NOMO-1 treated with dmso at 0.1 percent for 144 hours (cell line): ENCODE measurements around the gene EPN1.

Source experiments
- DNase-seq: peaks from one replicate; lab custom pipeline; 2025; ENCODE audit not compliant: unreplicated experiment; lab: John Stamatoyannopoulos, UW

The EPN1 gene

DNA sequence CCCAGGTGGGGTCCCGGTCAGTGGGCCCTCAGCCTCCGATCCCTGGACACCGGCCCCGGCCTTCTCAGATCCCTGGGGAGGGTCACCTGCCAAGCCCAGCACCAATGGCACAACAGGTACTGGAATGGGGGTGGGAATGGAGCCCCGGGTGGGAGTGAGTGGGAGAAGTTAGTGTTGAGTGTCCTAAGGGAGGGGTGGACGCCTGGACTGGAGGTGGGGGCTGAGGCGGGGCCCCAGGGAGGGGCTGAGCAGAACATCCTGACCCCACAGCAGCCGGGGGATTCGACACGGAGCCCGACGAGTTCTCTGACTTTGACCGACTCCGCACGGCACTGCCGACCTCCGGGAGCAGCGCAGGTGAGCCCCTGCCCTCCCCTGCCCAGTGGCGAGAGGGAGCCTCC lies 17.7 kb downstream of the EPN1 start:
- no peak for DNase-seq

DNA sequence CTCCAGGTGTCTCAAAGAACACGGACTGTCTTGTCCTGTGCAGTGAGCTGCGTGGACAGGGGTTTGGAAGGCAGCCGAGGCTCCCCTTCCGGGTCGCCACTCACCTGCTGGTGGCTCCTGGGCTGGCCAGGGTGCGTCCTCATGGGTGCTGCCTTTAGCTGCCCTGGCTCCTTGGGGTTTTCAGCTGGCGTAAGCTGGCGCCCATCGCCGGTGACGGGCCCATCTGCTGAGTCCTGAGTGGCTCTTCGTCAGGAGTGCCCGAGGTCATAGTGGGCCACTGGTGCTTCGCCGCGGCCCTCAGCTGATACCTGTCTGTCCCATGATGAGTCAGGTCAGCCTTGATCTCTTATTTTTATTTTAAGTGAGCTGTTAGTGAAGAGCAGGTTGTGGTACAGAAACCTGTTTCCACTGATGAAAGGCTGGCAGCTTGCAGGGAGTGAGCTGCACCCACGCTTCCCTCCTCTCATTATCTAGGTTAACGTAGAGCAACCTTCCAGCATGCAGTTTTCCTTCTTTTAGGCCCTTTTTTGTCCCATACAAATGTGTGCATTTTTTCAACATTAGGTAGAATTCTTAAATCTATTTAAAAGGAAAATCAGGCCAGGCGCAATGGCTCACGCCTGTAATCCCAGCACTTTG lies 18.4 kb downstream of the EPN1 start:
- DNase-seq = no peak

GRCh38 chr19:55694241-55694655 lies 19.2 kb downstream of the EPN1 start:
- DNase-seq = no peak

DNA sequence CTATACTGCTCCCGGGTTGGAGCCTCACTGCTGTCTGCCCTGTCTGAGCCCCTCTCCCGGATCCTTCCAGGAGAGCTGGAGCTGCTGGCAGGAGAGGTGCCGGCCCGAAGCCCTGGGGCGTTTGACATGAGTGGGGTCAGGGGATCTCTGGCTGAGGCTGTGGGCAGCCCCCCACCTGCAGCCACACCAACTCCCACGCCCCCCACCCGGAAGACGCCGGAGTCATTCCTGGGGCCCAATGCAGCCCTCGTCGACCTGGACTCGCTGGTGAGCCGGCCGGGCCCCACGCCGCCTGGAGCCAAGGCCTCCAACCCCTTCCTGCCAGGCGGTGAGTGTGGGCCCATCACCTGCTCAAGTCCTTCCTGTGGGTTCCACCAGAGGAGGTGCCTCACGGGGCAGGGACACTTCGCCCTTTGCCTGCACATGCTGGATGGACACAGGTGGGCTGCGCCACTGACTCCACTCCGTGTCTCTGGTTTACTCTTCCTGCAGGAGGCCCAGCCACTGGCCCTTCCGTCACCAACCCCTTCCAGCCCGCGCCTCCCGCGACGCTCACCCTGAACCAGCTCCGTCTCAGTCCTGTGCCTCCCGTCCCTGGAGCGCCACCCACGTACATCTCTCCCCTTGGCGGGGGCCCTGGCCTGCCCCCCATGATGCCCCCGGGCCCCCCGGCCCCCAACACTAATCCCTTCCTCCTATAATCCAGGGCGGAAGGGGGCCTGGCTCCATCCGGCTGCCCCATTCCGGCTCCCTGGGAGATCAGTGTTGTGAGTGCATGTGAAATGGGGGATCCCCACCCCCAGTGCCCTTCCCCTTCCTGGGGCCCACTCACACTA lies 19.8 kb downstream of the EPN1 start:
- DNase-seq = no peak

GRCh38 chr19:55695511-55696290 lies 20.7 kb downstream of the EPN1 start:
- DNase-seq = no peak

GRCh38 chr19:55696301-55697068 lies 21.5 kb downstream of the EPN1 start:
- DNase-seq = no peak

- no peak for DNase-seq
Observed at GRCh38 chr19:55697069-55697440, 22.0 kb downstream of the EPN1 start.

DNA sequence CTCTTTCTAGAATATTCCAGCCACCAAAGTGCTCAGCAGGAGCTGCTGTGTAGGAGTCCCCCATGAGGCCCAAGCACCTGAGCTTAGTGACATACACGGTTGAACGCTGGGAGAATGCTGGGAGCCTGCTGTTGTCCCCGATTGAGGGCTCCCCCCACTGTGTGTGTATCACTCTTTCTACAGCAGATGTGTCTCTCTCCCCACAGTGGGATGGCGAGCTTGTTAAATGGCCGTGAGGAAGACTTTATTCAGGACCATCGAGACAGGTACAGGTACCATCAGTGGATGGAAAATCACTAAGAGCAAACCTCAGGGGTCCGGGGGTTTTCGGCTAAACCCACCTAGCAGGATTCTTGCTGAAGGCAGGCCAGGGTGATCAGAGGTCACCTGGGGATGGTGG lies 22.7 kb downstream of the EPN1 start:
- DNase-seq = no peak

- no peak for DNase-seq
Observed at GRCh38 chr19:55698256-55698655, 23.2 kb downstream of the EPN1 start.

DNA sequence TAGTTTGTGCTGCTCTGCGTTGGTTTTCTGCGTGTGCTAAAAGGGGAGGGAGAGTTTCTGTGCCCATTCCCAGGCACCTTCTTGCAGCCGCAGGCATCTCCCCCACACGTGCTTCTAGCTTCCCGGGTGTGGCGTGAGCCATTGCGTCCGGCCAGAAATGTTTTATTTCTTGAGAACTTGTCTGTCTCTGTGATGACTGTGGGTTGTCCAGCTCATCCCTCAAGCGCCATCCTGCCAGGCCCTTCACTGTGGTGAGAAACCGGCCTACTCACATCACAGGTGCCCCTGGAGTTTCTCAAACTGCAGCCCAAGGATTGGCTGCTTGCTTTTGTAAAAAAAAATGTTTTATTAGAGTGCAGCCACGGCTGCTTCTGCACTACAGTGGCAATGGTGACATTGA lies 24.2 kb downstream of the EPN1 start:
- DNase-seq = no peak

GRCh38 chr19:55700813-55701212 lies 25.8 kb downstream of the EPN1 start:
- no peak for DNase-seq

DNA sequence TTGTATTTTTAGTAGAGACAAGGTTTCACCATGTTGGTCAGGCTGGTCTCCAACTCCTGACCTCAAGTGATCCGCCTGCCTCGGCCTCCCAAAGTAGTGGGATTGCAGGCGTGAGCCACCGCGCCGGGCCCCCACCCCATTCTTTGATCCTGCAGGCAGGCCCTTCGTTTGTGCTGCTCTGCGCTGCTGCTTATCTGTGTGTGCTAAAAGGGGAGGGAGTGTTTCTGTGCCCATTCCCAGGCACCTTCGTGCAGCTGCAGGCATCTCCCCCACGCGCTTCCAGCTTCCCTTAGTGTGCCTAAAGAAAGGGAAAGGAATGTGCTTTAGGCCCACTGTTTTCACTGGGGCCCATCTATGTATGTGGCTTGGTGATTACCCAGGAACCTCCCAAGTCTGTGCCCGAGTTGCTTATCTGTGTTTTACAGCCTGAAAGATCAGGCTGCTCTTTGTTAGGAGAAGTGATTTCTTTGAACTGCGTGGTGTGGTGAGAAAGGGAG lies 27.2 kb downstream of the EPN1 start:
- no peak for DNase-seq

DNA sequence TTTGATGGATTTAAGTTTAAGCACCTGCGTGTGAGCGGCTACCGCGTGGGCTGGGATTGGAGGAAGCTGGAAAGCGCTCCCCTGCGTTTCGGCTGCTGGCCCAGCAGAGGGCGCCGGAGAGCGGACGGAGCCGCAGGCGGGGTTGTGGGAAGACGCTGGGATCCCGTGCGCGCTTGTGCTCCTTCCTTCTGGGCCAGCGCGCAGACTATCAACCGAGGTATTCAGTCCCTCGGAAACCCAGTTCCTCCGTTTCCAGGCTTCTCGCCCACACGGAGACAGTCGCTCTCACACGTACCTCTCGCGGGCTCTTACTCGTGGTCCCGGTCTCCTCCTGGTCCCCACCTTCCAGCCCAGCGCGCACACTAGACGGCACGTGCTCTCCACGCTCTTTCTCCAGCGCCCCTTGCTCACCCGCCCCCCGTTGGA lies 28.8 kb downstream of the EPN1 start:
- DNase-seq = no peak

DNA sequence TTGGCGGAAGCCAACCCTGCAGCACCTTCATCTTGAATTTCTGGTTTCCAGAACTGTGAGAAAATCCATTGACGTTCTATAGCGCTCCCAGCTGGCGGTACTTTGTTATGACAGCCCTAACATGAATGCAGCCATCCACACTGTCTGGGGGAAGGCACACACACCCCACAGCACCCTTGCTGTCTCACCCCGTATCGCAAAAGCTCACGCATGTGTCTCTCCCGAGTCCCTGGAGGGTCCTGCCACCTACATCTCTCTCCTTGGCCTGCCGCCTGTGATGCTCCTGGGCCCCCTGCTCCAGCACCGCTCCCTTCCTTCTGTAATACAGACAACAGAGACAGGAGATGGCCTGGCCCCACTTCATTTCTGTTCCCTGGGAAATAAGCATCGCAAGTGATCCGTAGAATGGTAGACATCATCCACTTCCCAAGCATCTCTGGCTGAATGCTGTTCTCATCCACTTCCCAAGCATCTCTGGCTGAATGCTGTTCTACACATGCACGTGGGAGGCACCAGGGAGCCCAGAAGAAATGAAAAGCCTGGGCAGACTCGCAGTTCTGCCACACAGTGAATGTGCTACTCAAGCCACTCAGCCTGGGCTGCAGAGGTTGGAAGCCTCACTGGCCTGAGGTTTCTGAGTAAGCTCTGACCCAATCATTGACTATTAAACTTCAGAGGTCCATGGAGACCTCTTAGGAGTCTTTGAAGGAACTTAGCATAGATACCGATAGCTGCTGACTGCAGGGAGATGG lies 29.6 kb downstream of the EPN1 start:
- DNase-seq = no peak

DNA sequence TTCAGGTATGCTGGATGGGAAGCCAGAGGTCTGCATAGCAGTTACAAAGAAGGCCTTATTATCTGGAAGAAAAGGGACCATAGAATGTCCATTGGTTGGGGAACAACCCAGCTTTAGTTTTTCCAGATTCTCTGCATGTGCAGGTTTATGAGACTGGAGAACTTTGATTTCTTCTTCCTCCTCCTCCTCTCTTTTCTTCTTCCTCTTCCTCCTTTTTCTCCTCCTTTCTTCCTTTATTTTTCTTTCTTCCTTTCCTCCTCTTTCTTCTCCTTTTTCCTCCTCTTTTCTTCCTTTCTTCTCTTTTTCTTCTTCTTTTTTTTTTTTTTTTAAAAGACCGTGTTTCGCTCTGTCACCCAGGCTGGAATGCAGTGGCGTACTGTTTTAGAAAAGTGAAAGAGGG lies 30.9 kb downstream of the EPN1 start:
- no peak for DNase-seq

DNA sequence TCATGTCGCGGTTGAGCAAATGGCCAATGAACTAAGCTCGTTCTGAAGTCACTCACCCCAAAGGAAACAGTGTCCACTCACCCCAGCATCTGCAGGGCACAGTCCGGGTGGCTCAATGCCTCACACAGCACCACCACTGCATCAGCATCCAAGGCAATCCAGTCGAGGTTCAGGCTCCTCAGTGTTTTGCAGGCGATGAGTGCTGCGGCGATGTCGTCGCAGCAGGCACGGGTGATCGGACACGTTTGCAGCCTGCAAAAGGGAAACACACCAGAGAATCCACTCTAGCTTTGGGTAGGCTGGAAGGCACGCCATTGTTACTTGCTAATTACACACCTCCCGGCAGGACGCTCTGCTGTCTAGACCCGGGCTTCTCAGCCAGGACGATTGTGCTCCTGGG lies 36.7 kb downstream of the EPN1 start:
- no peak for DNase-seq

GRCh38 chr19:55712804-55713631 lies 38.0 kb downstream of the EPN1 start:
- no peak for DNase-seq

- DNase-seq = no peak
Observed at GRCh38 chr19:55716531-55716930, 41.5 kb downstream of the EPN1 start.

DNA sequence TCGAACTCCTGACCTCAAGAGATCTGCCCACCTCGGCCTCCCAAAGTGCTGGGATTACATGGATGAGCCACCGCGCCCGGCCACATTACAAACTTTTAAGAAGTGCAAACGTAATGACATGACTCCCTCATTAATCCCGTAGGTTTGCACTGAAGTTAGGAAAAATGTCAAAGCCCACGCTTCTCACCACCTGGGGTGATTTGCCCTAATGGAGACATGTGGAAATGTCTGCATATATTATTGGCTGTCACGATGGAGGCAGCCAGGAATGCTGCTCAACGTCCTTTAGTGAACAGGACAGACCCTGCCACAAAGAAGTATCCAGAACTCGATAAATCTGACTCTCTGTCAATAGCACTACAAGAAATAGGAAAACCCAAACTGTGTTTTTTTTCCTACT lies 42.2 kb downstream of the EPN1 start:
- no peak for DNase-seq
